Subcutaneous adipose tissue (tissue), 4 donors: ENCODE measurements around the gene RABAC1. TPM values are rescaled to one million over a fixed set of nuclear protein-coding genes. Genes with fewer than 3 reads are reported as not detected.

Experiments
- CTCF ChIP-seq: fragments of 450-650 bp; IDR thresholded peaks from one replicate; pipeline ENCODE4 v1.5.1; 2016; ENCODE audit warnings: low read depth, mild to moderate bottlenecking, control low read depth, antibody characterized with exemption, moderate library complexity
- total RNA-seq, 4 donors: library from RNA; depleted of rRNA; stranded (reverse); fragments of >200 nt; gene quantifications; one replicate each; pipeline ENCODE4 v1.1.0, GENCODE V29; 2016

Gene RABAC1
- total RNA-seq, 4 donors from 2014 or later = 104 to 159 (median 137) TPM

GRCh38 chr19:41928754-41929535 is 30.2 kb downstream of the RABAC1 start:
- TF ChIP-seq CTCF = no peak

- TF ChIP-seq CTCF = no peak
Observed at GRCh38 chr19:41928221-41928683, 30.9 kb downstream of the RABAC1 start, which contains the start of gene ERFL. Gene ERFL (minus strand): TSS chr19:41928449. CDS start chr19:41912919, 15,530 bp downstream.

GRCh38 chr19:41927497-41928192 is 31.5 kb downstream of the RABAC1 start:
- TF ChIP-seq CTCF = no peak

GRCh38 chr19:41926763-41927496 is 32.2 kb downstream of the RABAC1 start:
- TF ChIP-seq CTCF = no peak

- TF ChIP-seq CTCF = no peak
Observed at GRCh38 chr19:41926028-41926762, 32.9 kb downstream of the RABAC1 start.

GRCh38 chr19:41925208-41926003 is 33.7 kb downstream of the RABAC1 start:
- TF ChIP-seq CTCF = no peak
